Ascending aorta (tissue), 2 donors: Measurements from ENCODE around the gene SYTL2. TPM values are rescaled to one million over a fixed set of nuclear protein-coding genes. Genes with fewer than 3 reads are reported as not detected.

Experiments used
- DNase-seq, 2 donors: peaks; one replicate each; pipeline ENCODE4 v3.0.0-alpha.2; 2019; ENCODE audit warnings: low spot score in 2 of 2
- H3K27ac ChIP-seq, 2 donors: fragments of 200-600 bp; sonication (generic); one replicate each; pipeline ENCODE4 v1.5.1; 2016 to 2017; ENCODE audit warnings: mild to moderate bottlenecking in 1 of 2
- H3K27me3 ChIP-seq: fragments of 200-600 bp; sonication (generic); one replicate; pipeline ENCODE4 v1.5.1; 2017
- H3K36me3 ChIP-seq, 2 donors: fragments of 200-600 bp; sonication (generic); one replicate each; pipeline ENCODE4 v1.5.1; 2016
- H3K4me1 ChIP-seq, 2 donors: fragments of 200-600 bp; sonication (generic); one replicate each; pipeline ENCODE4 v1.5.1; 2016 to 2017; ENCODE audit warnings: mild to moderate bottlenecking in 1 of 2
- H3K4me3 ChIP-seq, 2 donors: fragments of 200-600 bp; sonication (generic); one replicate each; pipeline ENCODE4 v1.5.1; 2016 to 2017; ENCODE audit warnings: mild to moderate bottlenecking in 1 of 2
- H3K9me3 ChIP-seq, 2 donors: fragments of 200-600 bp; sonication (generic); one replicate each; pipeline ENCODE4 v1.5.1; 2016
- CTCF ChIP-seq, 3 experiments: fragments of 200-600 bp in 2 of 3; fragments of 450-650 bp in 1 of 3; sonication (generic) in 2 of 3; IDR thresholded peaks; one replicate each; pipeline ENCODE4 v1.5.1; 2016 to 2019; ENCODE audit warnings: antibody characterized with exemption in 3 of 3, mild to moderate bottlenecking in 1 of 3, moderate library complexity in 1 of 3
- intact Hi-C: fragments of 100-400 bp; cut with DNase I; formaldehyde crosslinking; loops from one replicate; pipeline ENCODE4 v1.15.1; 2023
- total RNA-seq: library from RNA; depleted of rRNA; stranded (reverse); fragments of >200 nt; gene quantifications from one replicate; pipeline ENCODE4 v1.1.0, GENCODE V29; 2016

The SYTL2 gene
- total RNA-seq, 1 donor from 2014 or later, result 151 TPM

GRCh38 chr11:85721191-85721590 is 89.8 kb downstream of the SYTL2 start:
- no peaks in the 10 kb centered on the region for H3K9me3 ChIP-seq

GRCh38 chr11:85718991-85719807 is 91.7 kb downstream of the SYTL2 start:
- Histone ChIP-seq H3K36me3 (no peaks in the 10 kb centered on the region), H3K27ac (peak overlapping the region; percentile 60 to 66), H3K4me1 (peaks cover 0 to 8% of the 10 kb centered on the region in 2 donors), H3K27me3 (no peaks in the 10 kb centered on the region), H3K4me3 (peak overlapping the region in 1 of 2 donors; percentile 51), H3K9me3 (no peaks in the 10 kb centered on the region)
- intact Hi-C loops, result loop anchor here (2.0 kb wide), 1 partner anchor 54 kb away; the partner anchor contains the start of gene CREBZF
- no peak for TF ChIP-seq CTCF (IDR thresholded peaks at IDR 0.05)
- DNase-seq, result peak; percentile 9 to 80

More at GRCh38 chr11:85721191-85721590, 89.8 kb downstream of the SYTL2 start:
- peaks cover 0 to 8% of the 10 kb centered on the region in 2 donors for H3K4me1 ChIP-seq
- no peaks in the 10 kb centered on the region for H3K36me3 ChIP-seq
- TF ChIP-seq CTCF (IDR thresholded peaks at IDR 0.05), result no peak
- no peak overlapping the region for H3K4me3 ChIP-seq
- DNase-seq, result no peak
- H3K27ac ChIP-seq, result no peak overlapping the region
- intact Hi-C loops, result no loop called here
- no peaks in the 10 kb centered on the region for H3K27me3 ChIP-seq

GRCh38 chr11:85718126-85718943 is 92.6 kb downstream of the SYTL2 start:
- Histone ChIP-seq H3K4me1 (peaks cover 0 to 8% of the 10 kb centered on the region in 2 donors), H3K36me3 (no peaks in the 10 kb centered on the region), H3K9me3 (no peaks in the 10 kb centered on the region), H3K4me3 (peak overlapping the region in 1 of 2 donors; percentile 51), H3K27ac (peak overlapping the region; percentile 60 to 66), H3K27me3 (no peaks in the 10 kb centered on the region)
- TF ChIP-seq CTCF (IDR thresholded peaks at IDR 0.05), result no peak
- DNase-seq, result no peak
- intact Hi-C loops, result loop anchor here (2.0 kb wide), 1 partner anchor 54 kb away; the partner anchor contains the start of gene CREBZF

GRCh38 chr11:85717429-85717828 is 93.5 kb downstream of the SYTL2 start:
- intact Hi-C loops, result no loop called here
- no peak overlapping the region for H3K27ac ChIP-seq
- TF ChIP-seq CTCF (IDR thresholded peaks at IDR 0.05), result no peak

GRCh38 chr11:85712953-85713352 is 98.0 kb downstream of the SYTL2 start:
- Histone ChIP-seq H3K4me1 (no peaks in the 10 kb centered on the region), H3K36me3 (no peaks in the 10 kb centered on the region), H3K27ac (no peak overlapping the region), H3K9me3 (no peaks in the 10 kb centered on the region), H3K27me3 (no peaks in the 10 kb centered on the region), H3K4me3 (no peak overlapping the region)
- intact Hi-C loops, result no loop called here
- no peak for TF ChIP-seq CTCF (IDR thresholded peaks at IDR 0.05)
- DNase-seq, result no peak

More at GRCh38 chr11:85717429-85717828, 93.5 kb downstream of the SYTL2 start:
- peaks cover 0 to 8% of the 10 kb centered on the region in 2 donors for H3K4me1 ChIP-seq
- no peaks in the 10 kb centered on the region for H3K9me3 ChIP-seq
- H3K4me3 ChIP-seq, result no peak overlapping the region
- no peaks in the 10 kb centered on the region for H3K36me3 ChIP-seq
- DNase-seq, result no peak
- no peaks in the 10 kb centered on the region for H3K27me3 ChIP-seq
